ENCODE results near the gene TEX52.

Gene TEX52

DNA sequence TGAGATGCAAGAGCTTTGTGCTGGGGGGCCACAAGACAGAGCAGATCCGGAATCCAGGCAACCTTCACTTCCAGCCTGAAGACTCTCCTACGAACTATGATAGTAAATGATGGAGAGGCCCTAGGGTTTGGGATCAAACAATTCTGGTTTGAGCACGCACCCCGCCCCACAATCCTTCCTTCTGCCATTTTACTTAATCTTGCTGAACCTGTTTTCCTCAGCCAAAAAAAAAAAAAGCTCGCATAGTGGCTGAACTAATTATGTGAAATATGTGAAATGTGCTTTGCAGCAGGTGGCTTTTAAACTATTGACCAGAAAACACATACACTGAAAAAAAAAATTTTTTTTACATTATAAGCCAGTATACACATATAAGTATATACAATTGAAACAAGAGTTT, 45.0 kb downstream of the TEX52 start:
- peak overlapping the region; percentile 72 for H3K4me3 ChIP-seq (ENCODE audit: low read depth, low read length)
- no peak for DNase-seq (ENCODE audit: low read depth)
- no peak for TF ChIP-seq CTCF (IDR thresholded peaks at IDR 0.05; ENCODE audit: low read depth, low read length)
- TF ChIP-seq, protein P1, sequence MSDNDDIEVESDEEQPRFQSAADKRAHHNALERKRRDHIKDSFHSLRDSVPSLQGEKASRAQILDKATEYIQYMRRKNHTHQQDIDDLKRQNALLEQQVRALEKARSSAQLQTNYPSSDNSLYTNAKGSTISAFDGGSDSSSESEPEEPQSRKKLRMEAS (IDR thresholded peaks at IDR 0.05; ENCODE audit: low read depth, low read length), result no peak
- TF ChIP-seq POLR2A (IDR thresholded peaks at IDR 0.05; ENCODE audit: extremely low read depth, insufficient read length), result no peak
- TF ChIP-seq MYC (IDR thresholded peaks at IDR 0.05; ENCODE audit: low read depth, low read length), result no peak

GRCh38 chr12:2806700-2807099, 50.1 kb downstream of the TEX52 start:
- no peak overlapping the region for H3K4me3 ChIP-seq (ENCODE audit: low read depth, low read length)
- no peak for DNase-seq (ENCODE audit: low read depth)
- TF ChIP-seq, protein P1 (IDR thresholded peaks at IDR 0.05; ENCODE audit: low read depth, low read length), result no peak
- TF ChIP-seq MYC (IDR thresholded peaks at IDR 0.05; ENCODE audit: low read depth, low read length) (no peak), CTCF (IDR thresholded peaks at IDR 0.05; ENCODE audit: low read depth, low read length) (no peak)

DNA sequence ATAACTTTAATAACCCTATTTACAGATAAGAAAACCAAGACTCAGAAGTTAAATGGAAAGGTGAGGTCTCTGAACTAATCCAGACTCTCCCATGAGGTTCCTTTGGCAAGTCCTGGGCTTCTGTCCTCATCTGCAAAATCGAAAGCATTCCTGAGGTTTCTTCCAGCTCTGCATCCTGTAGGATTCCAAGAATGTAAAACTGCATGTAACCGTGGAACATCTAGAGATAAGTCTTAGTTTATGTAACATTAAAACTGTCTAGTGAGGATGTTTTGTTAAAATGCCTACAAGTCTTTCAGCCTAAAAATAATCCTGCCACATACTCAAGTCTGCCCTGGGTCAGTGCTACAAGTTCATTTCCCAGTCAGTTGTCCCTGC, 51.7 kb downstream of the TEX52 start:
- DNase-seq (ENCODE audit: low read depth), result no peak
- TF ChIP-seq MYC (IDR thresholded peaks at IDR 0.05; ENCODE audit: low read depth, low read length) (no peak), POLR2A (IDR thresholded peaks at IDR 0.05; ENCODE audit: extremely low read depth, insufficient read length) (no peak), CTCF (IDR thresholded peaks at IDR 0.05; ENCODE audit: low read depth, low read length) (no peak)
- TF ChIP-seq, protein P1 (IDR thresholded peaks at IDR 0.05; ENCODE audit: low read depth, low read length), result no peak
- no peak overlapping the region for H3K4me3 ChIP-seq (ENCODE audit: low read depth, low read length)

GRCh38 chr12:2804393-2805142, 52.3 kb downstream of the TEX52 start:
- no peak overlapping the region for H3K4me3 ChIP-seq (ENCODE audit: low read depth, low read length)
- DNase-seq (ENCODE audit: low read depth), result no peak
- TF ChIP-seq, protein P1 (IDR thresholded peaks at IDR 0.05; ENCODE audit: low read depth, low read length), result no peak
- TF ChIP-seq MYC (IDR thresholded peaks at IDR 0.05; ENCODE audit: low read depth, low read length) (no peak), POLR2A (IDR thresholded peaks at IDR 0.05; ENCODE audit: extremely low read depth, insufficient read length) (no peak), CTCF (IDR thresholded peaks at IDR 0.05; ENCODE audit: low read depth, low read length) (no peak)

GRCh38 chr12:2803635-2804392, 53.0 kb downstream of the TEX52 start:
- DNase-seq (ENCODE audit: low read depth), result no peak
- TF ChIP-seq POLR2A (IDR thresholded peaks at IDR 0.05; ENCODE audit: extremely low read depth, insufficient read length) (no peak), MYC (IDR thresholded peaks at IDR 0.05; ENCODE audit: low read depth, low read length) (no peak), CTCF (IDR thresholded peaks at IDR 0.05; ENCODE audit: low read depth, low read length) (no peak)
- TF ChIP-seq, protein P1 (IDR thresholded peaks at IDR 0.05; ENCODE audit: low read depth, low read length), result no peak
- H3K4me3 ChIP-seq (ENCODE audit: low read depth, low read length), result no peak overlapping the region

Data from NB4 (cell line).